DOHH2 (cell line): ENCODE results near the gene TAS2R60.

Experiments
- H3F3A ChIP-seq: fragments of 200-600 bp; sonication (generic), shearing (Covaris generic); 2 replicates; pipeline ENCODE4 v1.6.0; 2016; ENCODE audit warnings: antibody characterized with exemption, mild to moderate bottlenecking; ENCODE audit not compliant: control insufficient read depth, insufficient read depth
- H3K27ac ChIP-seq: fragments of 200-600 bp; sonication (generic); 2 replicates; pipeline ENCODE4 v1.5.1; 2014; ENCODE audit warnings: low read depth, mild to moderate bottlenecking, low read length, moderate library complexity
- H3K27me3 ChIP-seq: fragments of 200-600 bp; sonication (generic); 2 replicates; pipeline ENCODE4 v1.6.1; 2014; ENCODE audit warnings: mild to moderate bottlenecking, low read length, mixed read lengths; ENCODE audit not compliant: control insufficient read depth
- H3K36me3 ChIP-seq: fragments of 200-600 bp; sonication (generic); 2 replicates; pipeline ENCODE4 v1.6.1; 2014; ENCODE audit warnings: mild to moderate bottlenecking, low read length, moderate library complexity, mixed read lengths; ENCODE audit not compliant: control insufficient read depth
- H3K4me1 ChIP-seq: fragments of 200-600 bp; sonication (generic); 2 replicates; pipeline ENCODE4 v1.6.1; 2014; ENCODE audit warnings: mild to moderate bottlenecking, low read length, mixed read lengths; ENCODE audit not compliant: control insufficient read depth
- H3K4me2 ChIP-seq: fragments of 200-600 bp; sonication (generic); 2 replicates; pipeline ENCODE4 v1.6.0; 2014; ENCODE audit warnings: mild to moderate bottlenecking, low read length, moderate library complexity
- H3K4me3 ChIP-seq: fragments of 200-600 bp; sonication (generic); 2 replicates; pipeline ENCODE4 v1.5.1; 2014; ENCODE audit warnings: mild to moderate bottlenecking, low read length, mixed read lengths
- H3K79me2 ChIP-seq: fragments of 200-600 bp; sonication (generic); 2 replicates; pipeline ENCODE4 v1.6.1; 2014; ENCODE audit warnings: mild to moderate bottlenecking, low read length, mixed read lengths; ENCODE audit not compliant: control insufficient read depth
- H3K9me2 ChIP-seq: fragments of 200-600 bp; sonication (generic); replicated peaks from 2 replicates; pipeline ENCODE4 v1.6.1; 2014; ENCODE audit warnings: mild to moderate bottlenecking, low read length, mixed read lengths; ENCODE audit not compliant: control insufficient read depth
- H3K9me3 ChIP-seq: fragments of 200-600 bp; sonication (generic); 2 replicates; pipeline ENCODE4 v1.6.1; 2014; ENCODE audit warnings: antibody characterized with exemption, low read length, mixed read lengths; ENCODE audit not compliant: control insufficient read depth, insufficient read depth
- H4K20me1 ChIP-seq: fragments of 200-600 bp; sonication (generic); 2 replicates; pipeline ENCODE4 v1.6.0; 2014; ENCODE audit warnings: low read depth, mild to moderate bottlenecking, antibody characterized with exemption, low read length, moderate library complexity; ENCODE audit not compliant: control insufficient read depth, insufficient read depth
- EZH2phosphoT487 ChIP-seq: fragments of 200-600 bp; sonication (generic); IDR thresholded peaks from 2 replicates; pipeline ENCODE4 v1.6.1; 2017; ENCODE audit warnings: borderline replicate concordance, mild to moderate bottlenecking, antibody characterized with exemption, low read length, moderate library complexity, mixed read lengths
- TF ChIP-seq, protein P1 (sequence below): fragments of 200-600 bp; sonication (generic); IDR thresholded peaks from one replicate; pipeline ENCODE4 v1.5.1; 2014; ENCODE audit warnings: antibody characterized with exemption, mild to moderate bottlenecking, low read depth, low read length; ENCODE audit not compliant: poor library complexity, severe bottlenecking

Gene TAS2R60

DNA sequence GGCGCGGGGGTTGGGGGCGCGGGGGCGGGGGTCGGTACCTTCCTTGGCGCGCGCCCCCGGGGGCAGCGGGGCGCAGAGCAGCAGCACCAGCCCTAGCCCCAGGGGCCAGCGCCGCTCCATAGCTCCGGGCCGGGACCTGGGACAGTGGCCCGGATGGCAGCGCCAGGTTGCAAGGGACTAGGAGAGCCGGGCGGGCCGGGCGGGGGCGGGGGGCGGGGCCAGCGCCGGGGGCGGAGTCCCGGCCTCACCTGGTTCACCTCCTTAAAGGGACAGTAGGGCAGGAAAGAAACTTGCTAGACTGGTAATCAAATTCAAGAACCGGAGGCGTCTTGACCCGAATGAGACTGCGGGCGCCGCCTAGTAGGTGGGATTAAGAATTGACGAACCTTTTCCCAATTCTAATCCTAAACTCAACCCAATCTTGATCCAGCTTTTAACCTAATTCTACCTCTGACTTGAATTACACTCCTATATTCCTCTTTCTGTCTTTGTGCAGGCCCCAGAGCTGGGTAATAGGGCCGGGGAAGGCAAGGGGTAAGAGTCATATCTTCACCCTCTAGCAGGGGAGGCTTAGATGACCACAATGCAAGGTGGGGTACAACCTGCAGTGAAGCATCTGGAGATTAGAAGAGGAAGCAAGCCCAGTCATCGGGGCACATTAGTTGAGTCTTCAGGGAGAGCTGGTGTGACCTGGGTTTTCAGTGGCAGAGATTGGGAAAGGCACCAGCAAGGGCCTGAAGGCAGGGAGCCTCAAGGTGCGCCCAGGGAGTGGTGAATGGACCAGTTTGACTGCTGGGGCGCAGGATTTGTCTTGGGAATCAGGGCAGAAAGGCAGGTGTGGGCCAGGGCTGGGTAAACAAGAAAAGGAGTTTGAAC is 34.3 kb upstream of the TAS2R60 start, which contains the start of gene EPHA1:
Gene EPHA1, minus strand, starts transcription at position 171 of the 876 bp plus-strand sequence. Its CDS starts 51 bp downstream, at position 120.
- Histone ChIP-seq H3F3A (no peaks in the 10 kb centered on the region), H4K20me1 (no peaks in the 10 kb centered on the region), H3K27me3 (peaks cover 46% of the 10 kb centered on the region), H3K4me1 (peaks cover 21% of the 10 kb centered on the region), H3K27ac (no peak within 1 kb of the TSS), H3K36me3 (no peaks in the 10 kb centered on the region), H3K4me3 (peak within 1 kb of the TSS; percentile 54), H3K9me3 (no peaks in the 10 kb centered on the region), H3K4me2 (peak within 1 kb of the TSS; percentile 65), H3K79me2 (no peaks in the 10 kb centered on the region), H3K9me2 (no peaks in the 10 kb centered on the region)
- no peak for TF ChIP-seq EZH2phosphoT487
- TF ChIP-seq, protein P1, sequence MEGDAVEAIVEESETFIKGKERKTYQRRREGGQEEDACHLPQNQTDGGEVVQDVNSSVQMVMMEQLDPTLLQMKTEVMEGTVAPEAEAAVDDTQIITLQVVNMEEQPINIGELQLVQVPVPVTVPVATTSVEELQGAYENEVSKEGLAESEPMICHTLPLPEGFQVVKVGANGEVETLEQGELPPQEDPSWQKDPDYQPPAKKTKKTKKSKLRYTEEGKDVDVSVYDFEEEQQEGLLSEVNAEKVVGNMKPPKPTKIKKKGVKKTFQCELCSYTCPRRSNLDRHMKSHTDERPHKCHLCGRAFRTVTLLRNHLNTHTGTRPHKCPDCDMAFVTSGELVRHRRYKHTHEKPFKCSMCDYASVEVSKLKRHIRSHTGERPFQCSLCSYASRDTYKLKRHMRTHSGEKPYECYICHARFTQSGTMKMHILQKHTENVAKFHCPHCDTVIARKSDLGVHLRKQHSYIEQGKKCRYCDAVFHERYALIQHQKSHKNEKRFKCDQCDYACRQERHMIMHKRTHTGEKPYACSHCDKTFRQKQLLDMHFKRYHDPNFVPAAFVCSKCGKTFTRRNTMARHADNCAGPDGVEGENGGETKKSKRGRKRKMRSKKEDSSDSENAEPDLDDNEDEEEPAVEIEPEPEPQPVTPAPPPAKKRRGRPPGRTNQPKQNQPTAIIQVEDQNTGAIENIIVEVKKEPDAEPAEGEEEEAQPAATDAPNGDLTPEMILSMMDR: peak; percentile 34

GRCh38 chr7:143410521-143411004 is 32.7 kb upstream of the TAS2R60 start:
- no peak for TF ChIP-seq EZH2phosphoT487
- TF ChIP-seq, protein P1: no peak
- Histone ChIP-seq H3K9me2 (no peaks in the 10 kb centered on the region), H3K36me3 (no peaks in the 10 kb centered on the region), H3K9me3 (no peaks in the 10 kb centered on the region), H3K27me3 (peaks cover 45% of the 10 kb centered on the region), H3F3A (no peaks in the 10 kb centered on the region), H3K27ac (no peak overlapping the region), H3K4me2 (no peak overlapping the region), H4K20me1 (no peaks in the 10 kb centered on the region), H3K4me1 (peaks cover 21% of the 10 kb centered on the region), H3K79me2 (no peaks in the 10 kb centered on the region), H3K4me3 (no peak overlapping the region)

GRCh38 chr7:143411976-143412708 is 31.1 kb upstream of the TAS2R60 start:
- no peak overlapping the region for H3K4me3 ChIP-seq
- peaks cover 21% of the 10 kb centered on the region for H3K4me1 ChIP-seq
- H3K27me3 ChIP-seq: peaks cover 37% of the 10 kb centered on the region
- no peaks in the 10 kb centered on the region for H4K20me1 ChIP-seq
- no peaks in the 10 kb centered on the region for H3K9me3 ChIP-seq
- H3K27ac ChIP-seq: no peak overlapping the region
- H3K36me3 ChIP-seq: no peaks in the 10 kb centered on the region
- no peak overlapping the region for H3K4me2 ChIP-seq
- H3F3A ChIP-seq: no peaks in the 10 kb centered on the region
- no peaks in the 10 kb centered on the region for H3K79me2 ChIP-seq
- no peaks in the 10 kb centered on the region for H3K9me2 ChIP-seq
- TF ChIP-seq, protein P1: no peak
- no peak for TF ChIP-seq EZH2phosphoT487
